ENCODE results near the gene RBMS1. TPM values are rescaled to one million over a fixed set of nuclear protein-coding genes. Genes with fewer than 3 reads are reported as not detected.

Gene RBMS1
- total and polyA plus RNA-seq, 2 of the 13 experiments (the other 11 are each of a cell fraction or from before 2014, with no cell fraction given): 55.5 to 110 TPM

GRCh38 chr2:160407393-160408172, 86.0 kb downstream of the RBMS1 start (continued):
- TF ChIP-seq UBTF (CRISPR knock-in tag; IDR thresholded peaks at IDR 0.05): peak; percentile 79; the same call in 1 of the 2 replicates
- TF ChIP-seq ZNF282 (IDR thresholded peaks at IDR 0.05; ENCODE audit: partially characterized antibody): no peak
- TF ChIP-seq HNRNPL (IDR thresholded peaks at IDR 0.05; ENCODE audit: low read depth, low read length): no peak
- TF ChIP-seq KLF16 (CRISPR knock-in tag; IDR thresholded peaks at IDR 0.05): no peak
- no peak for TF ChIP-seq ZNF737 (CRISPR knock-in tag; IDR thresholded peaks at IDR 0.05; ENCODE audit: borderline replicate concordance)
- no peak for TF ChIP-seq SYNCRIP (IDR thresholded peaks at IDR 0.05; ENCODE audit: insufficient read depth, low read depth, low read length)
- TF ChIP-seq, protein P1, sequence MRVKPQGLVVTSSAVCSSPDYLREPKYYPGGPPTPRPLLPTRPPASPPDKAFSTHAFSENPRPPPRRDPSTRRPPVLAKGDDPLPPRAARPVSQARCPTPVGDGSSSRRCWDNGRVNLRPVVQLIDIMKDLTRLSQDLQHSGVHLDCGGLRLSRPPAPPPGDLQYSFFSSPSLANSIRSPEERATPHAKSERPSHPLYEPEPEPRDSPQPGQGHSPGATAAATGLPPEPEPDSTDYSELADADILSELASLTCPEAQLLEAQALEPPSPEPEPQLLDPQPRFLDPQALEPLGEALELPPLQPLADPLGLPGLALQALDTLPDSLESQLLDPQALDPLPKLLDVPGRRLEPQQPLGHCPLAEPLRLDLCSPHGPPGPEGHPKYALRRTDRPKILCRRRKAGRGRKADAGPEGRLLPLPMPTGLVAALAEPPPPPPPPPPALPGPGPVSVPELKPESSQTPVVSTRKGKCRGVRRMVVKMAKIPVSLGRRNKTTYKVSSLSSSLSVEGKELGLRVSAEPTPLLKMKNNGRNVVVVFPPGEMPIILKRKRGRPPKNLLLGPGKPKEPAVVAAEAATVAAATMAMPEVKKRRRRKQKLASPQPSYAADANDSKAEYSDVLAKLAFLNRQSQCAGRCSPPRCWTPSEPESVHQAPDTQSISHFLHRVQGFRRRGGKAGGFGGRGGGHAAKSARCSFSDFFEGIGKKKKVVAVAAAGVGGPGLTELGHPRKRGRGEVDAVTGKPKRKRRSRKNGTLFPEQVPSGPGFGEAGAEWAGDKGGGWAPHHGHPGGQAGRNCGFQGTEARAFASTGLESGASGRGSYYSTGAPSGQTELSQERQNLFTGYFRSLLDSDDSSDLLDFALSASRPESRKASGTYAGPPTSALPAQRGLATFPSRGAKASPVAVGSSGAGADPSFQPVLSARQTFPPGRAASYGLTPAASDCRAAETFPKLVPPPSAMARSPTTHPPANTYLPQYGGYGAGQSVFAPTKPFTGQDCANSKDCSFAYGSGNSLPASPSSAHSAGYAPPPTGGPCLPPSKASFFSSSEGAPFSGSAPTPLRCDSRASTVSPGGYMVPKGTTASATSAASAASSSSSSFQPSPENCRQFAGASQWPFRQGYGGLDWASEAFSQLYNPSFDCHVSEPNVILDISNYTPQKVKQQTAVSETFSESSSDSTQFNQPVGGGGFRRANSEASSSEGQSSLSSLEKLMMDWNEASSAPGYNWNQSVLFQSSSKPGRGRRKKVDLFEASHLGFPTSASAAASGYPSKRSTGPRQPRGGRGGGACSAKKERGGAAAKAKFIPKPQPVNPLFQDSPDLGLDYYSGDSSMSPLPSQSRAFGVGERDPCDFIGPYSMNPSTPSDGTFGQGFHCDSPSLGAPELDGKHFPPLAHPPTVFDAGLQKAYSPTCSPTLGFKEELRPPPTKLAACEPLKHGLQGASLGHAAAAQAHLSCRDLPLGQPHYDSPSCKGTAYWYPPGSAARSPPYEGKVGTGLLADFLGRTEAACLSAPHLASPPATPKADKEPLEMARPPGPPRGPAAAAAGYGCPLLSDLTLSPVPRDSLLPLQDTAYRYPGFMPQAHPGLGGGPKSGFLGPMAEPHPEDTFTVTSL (CRISPR knock-in tag; IDR thresholded peaks at IDR 0.05; ENCODE audit: borderline replicate concordance): no peak
- TF ChIP-seq, protein P2, sequence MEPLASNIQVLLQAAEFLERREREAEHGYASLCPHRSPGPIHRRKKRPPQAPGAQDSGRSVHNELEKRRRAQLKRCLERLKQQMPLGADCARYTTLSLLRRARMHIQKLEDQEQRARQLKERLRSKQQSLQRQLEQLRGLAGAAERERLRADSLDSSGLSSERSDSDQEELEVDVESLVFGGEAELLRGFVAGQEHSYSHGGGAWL (CRISPR knock-in tag; IDR thresholded peaks at IDR 0.05): peak; percentile 30; the same call in 1 of the 2 replicates
- TF ChIP-seq, protein P3, sequence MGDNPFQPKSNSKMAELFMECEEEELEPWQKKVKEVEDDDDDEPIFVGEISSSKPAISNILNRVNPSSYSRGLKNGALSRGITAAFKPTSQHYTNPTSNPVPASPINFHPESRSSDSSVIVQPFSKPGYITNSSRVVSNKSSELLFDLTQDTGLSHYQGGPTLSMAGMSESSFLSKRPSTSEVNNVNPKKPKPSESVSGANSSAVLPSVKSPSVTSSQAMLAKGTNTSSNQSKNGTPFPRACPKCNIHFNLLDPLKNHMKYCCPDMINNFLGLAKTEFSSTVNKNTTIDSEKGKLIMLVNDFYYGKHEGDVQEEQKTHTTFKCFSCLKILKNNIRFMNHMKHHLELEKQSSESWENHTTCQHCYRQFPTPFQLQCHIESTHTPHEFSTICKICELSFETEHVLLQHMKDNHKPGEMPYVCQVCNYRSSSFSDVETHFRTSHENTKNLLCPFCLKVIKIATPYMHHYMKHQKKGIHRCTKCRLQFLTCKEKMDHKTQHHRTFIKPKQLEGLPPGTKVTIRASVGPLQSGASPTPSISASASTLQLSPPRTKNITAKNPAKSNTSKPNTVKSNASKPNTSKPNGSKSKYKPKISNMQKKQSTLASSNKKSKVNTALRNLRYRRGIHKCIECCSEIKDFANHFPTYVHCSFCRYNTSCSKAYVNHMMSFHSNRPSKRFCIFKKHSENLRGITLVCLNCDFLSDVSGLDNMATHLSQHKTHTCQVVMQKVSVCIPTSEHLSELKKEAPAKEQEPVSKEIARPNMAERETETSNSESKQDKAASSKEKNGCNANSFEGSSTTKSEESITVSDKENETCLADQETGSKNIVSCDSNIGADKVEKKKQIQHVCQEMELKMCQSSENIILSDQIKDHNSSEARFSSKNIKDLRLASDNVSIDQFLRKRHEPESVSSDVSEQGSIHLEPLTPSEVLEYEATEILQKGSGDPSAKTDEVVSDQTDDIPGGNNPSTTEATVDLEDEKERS (CRISPR knock-in tag; IDR thresholded peaks at IDR 0.05): no peak
- TF ChIP-seq, protein P4, sequence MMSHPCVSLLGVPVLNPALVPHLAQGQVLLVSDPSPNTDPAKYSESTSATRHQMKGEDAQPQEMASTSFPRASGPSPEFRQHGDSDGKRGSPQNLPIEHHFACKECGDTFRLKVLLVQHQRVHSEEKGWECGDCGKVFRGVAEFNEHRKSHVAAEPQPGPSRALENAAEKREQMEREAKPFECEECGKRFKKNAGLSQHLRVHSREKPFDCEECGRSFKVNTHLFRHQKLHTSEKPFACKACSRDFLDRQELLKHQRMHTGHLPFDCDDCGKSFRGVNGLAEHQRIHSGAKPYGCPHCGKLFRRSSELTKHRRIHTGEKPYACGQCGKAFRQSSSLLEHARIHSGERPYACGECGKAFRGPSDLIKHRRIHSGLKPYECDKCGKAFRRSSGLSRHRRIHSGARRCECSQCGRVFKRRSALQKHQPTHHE (CRISPR knock-in tag; IDR thresholded peaks at IDR 0.05; ENCODE audit: borderline replicate concordance): no peak
- no peak for TF ChIP-seq FOSL2 (CRISPR knock-in tag; IDR thresholded peaks at IDR 0.05)
- TF ChIP-seq TEAD3 (CRISPR knock-in tag; optimal IDR thresholded peaks at IDR 0.05; ENCODE audit: borderline replicate concordance): peak; percentile 76
- no peak for TF ChIP-seq ZNF256 (CRISPR knock-in tag; conservative IDR thresholded peaks at IDR 0.05)
- TF ChIP-seq TCF7L2 (IDR thresholded peaks at IDR 0.05; ENCODE audit: low read depth, low read length): no peak
- TF ChIP-seq PHF21A (CRISPR knock-in tag; IDR thresholded peaks at IDR 0.05): no peak
- TF ChIP-seq ZEB1 (IDR thresholded peaks at IDR 0.05; ENCODE audit: insufficient replicate concordance, low read depth): no peak

Data from HepG2 (cell line).